DMS114 treated with DMSO at 0.1 percent for 48 hours (cell line): ENCODE data around the gene KCND1.

Experiments
- DNase-seq: peaks from one replicate; lab custom pipeline; 2025; ENCODE audit not compliant: unreplicated experiment; lab: John Stamatoyannopoulos, UW

Gene KCND1

DNA sequence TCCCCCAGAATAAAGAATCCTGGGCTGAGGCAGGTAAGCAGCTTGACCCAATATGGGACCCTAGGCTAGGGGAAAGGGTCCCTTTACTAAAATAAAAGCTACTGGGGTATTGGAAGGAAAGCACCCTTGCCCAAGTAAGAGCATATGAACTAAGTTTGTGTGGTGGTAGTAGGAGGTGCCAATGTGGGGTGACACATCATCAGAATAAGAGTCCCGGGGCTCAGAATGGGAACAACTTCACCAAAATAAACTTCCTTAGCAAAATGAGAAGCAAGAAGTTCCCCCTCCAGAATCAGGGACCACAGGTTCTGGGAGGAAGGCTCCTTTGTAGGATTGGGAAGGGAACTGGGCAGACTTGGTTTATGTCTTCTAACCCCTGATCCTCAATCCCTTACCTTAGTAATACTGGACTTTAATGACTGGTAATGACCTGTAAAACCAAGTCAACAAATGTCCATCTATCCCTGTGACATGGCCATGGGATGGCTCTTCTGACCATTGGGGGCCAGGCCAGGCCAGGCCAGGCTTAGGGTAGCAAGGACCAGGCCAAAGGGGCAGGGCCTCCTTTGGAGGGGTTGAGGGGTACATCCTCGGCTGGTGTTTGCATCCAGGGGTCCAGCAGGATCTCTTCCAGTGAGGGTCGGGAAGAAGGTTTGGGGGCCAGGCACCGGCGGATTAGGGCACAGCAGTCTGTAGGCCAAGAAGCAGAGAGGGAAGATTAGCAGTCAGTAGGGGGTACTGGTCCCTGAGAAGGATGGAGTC, 57.9 kb downstream of the KCND1 start:
- no peak for DNase-seq

DNA sequence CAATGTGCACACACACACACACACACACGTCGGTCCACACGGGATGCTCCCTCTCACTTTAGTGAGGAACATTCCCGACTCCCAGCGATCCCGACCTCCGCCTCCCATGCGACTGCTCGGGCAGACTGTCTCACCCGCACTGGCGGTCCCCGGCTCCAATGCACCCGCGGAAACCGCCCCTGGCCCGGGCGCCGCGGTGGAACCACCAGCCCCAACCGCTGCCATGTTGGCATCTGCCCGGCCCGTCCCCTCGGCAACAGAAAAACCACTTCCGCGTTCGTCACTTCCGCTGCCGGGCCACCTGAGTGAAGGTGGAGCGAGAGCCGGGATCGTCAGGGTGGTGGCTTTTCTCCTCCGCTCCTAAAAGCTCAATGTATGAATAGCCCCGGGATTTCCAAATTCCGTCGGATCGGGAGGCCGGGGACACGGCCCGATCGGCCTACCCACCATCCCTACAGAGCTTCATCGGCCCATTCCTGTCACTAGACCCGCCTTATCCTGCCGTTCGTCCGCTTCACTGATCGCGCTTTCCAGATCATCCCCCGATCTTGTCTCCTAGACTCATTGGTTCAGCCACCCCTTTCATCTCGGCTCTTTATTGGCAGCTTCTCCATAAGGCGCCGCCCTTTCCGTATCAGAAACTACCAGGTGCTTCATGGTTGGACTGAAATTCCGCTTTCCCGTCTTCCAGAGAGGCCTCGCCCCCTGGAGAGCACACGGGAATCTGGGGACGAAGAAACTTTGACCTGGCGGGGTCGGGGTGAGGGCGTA, 60.0 kb downstream of the KCND1 start, which contains the start of gene SLC35A2:
TSS of gene SLC35A2 (minus strand) at position 235 of the 771 bp plus-strand sequence. CDS start at position 225, 10 bp downstream.
- DNase-seq: peak; percentile 47
